HepG2 (cell line): ENCODE data around the gene TMEM220. TPM values are rescaled to one million over a fixed set of nuclear protein-coding genes. Genes with fewer than 3 reads are reported as not detected.
A peak's percentile ranks its signal among the peaks of the same experiment; 100 is the strongest.

ENCODE experiments used
- BCL6 ChIP-seq: IDR thresholded peaks from 2 replicates; pipeline ENCODE4 v1.6.1; 2016; ENCODE audit warnings: missing genetic modification reagents, missing compliant biosample characterization
- BORCS8-MEF2B ChIP-seq: sonication (generic); formaldehyde crosslinking; IDR thresholded peaks from 2 replicates; pipeline ENCODE4 v1.8.0; 2022; ENCODE audit warnings: mild to moderate bottlenecking, missing genetic modification reagents
- CC2D1A ChIP-seq: sonication (generic); formaldehyde crosslinking; IDR thresholded peaks from 2 replicates; pipeline ENCODE4 v1.8.1; 2023; ENCODE audit warnings: mild to moderate bottlenecking, missing genetic modification reagents
- CREB1 ChIP-seq, 2 experiments: fragments of 450-650 bp in 1 of 2; IDR thresholded peaks; 2 replicates each; pipeline ENCODE4 v1.6.1; 2016 to 2017; ENCODE audit warnings: control low read depth in 1 of 2, mild to moderate bottlenecking in 1 of 2, missing compliant biosample characterization in 1 of 2, missing genetic modification characterization in 1 of 2
- FOXJ3 ChIP-seq: sonication (generic); formaldehyde crosslinking; IDR thresholded peaks from 2 replicates; pipeline ENCODE4 v1.4.0; 2020; ENCODE audit warnings: missing genetic modification reagents, mild to moderate bottlenecking, borderline replicate concordance
- FOXK1 ChIP-seq: sonication (generic); formaldehyde crosslinking; IDR thresholded peaks from 2 replicates; pipeline ENCODE4 v1.4.0; 2020; ENCODE audit warnings: low read depth, missing genetic modification reagents, borderline replicate concordance
- GFI1 ChIP-seq: sonication (generic); formaldehyde crosslinking; IDR thresholded peaks from 2 replicates; pipeline ENCODE4 v1.5.0; 2020; ENCODE audit warnings: missing genetic modification reagents, mild to moderate bottlenecking, borderline replicate concordance
- HDAC2 ChIP-seq: sonication (generic); formaldehyde crosslinking; IDR thresholded peaks from 2 replicates; pipeline ENCODE4 v1.4.0; 2020; ENCODE audit warnings: missing genetic modification reagents
- LCORL ChIP-seq, 2 experiments: fragments of 450-650 bp in 1 of 2; sonication (generic) in 1 of 2; formaldehyde crosslinking in 1 of 2; IDR thresholded peaks; 2 replicates each; pipeline versions ENCODE4 v1.5.0 to v1.6.1; 2017 to 2020; ENCODE audit warnings: antibody characterized with exemption in 1 of 2, missing genetic modification reagents in 1 of 2
- MED1 ChIP-seq: sonication (generic); formaldehyde crosslinking; IDR thresholded peaks from 2 replicates; pipeline ENCODE4 v1.4.0; 2020; ENCODE audit warnings: missing genetic modification reagents
- MZF1 ChIP-seq: sonication (generic); formaldehyde crosslinking; IDR thresholded peaks from 2 replicates; pipeline ENCODE4 v1.8.1; 2023; ENCODE audit warnings: mild to moderate bottlenecking, missing genetic modification reagents, borderline replicate concordance
- NONO ChIP-seq, 2 experiments: fragments of 450-650 bp in 1 of 2; sonication (generic) in 1 of 2; formaldehyde crosslinking in 1 of 2; IDR thresholded peaks in 1 of 2; conservative IDR thresholded peaks in 1 of 2; 2 replicates each; pipeline versions ENCODE4 v1.6.1 to v1.8.0; 2017 to 2022; ENCODE audit warnings: mild to moderate bottlenecking in 1 of 2, missing genetic modification reagents in 1 of 2, moderate library complexity in 1 of 2
- NR2C2 ChIP-seq: sonication (generic); formaldehyde crosslinking; IDR thresholded peaks from 2 replicates; pipeline ENCODE4 v1.4.0; 2020; ENCODE audit warnings: missing genetic modification reagents, mild to moderate bottlenecking, moderate library complexity, borderline replicate concordance
- NR2F6 ChIP-seq, 2 experiments: IDR thresholded peaks; 2 replicates each; pipeline ENCODE4 v1.6.1; 2016; ENCODE audit warnings: antibody characterized with exemption in 1 of 2, mild to moderate bottlenecking in 1 of 2
- ONECUT2 ChIP-seq: sonication (generic); formaldehyde crosslinking; IDR thresholded peaks from 2 replicates; pipeline ENCODE4 v1.4.0; 2020; ENCODE audit warnings: missing genetic modification reagents
- PHF21A ChIP-seq: sonication (generic); formaldehyde crosslinking; IDR thresholded peaks from 2 replicates; pipeline ENCODE4 v1.5.0; 2020; ENCODE audit warnings: mild to moderate bottlenecking, missing genetic modification reagents
- PITX1 ChIP-seq: sonication (generic); formaldehyde crosslinking; IDR thresholded peaks from 2 replicates; pipeline ENCODE4 v1.5.1; 2020; ENCODE audit warnings: mild to moderate bottlenecking, missing genetic modification reagents
- RXRB ChIP-seq: IDR thresholded peaks from 2 replicates; pipeline ENCODE4 v1.6.1; 2016; ENCODE audit warnings: borderline replicate concordance, missing genetic modification reagents, missing compliant biosample characterization
- SAP130 ChIP-seq: IDR thresholded peaks from 2 replicates; pipeline ENCODE4 v1.6.1; 2016; ENCODE audit warnings: low read depth
- SOX6 ChIP-seq, 2 experiments: fragments of 450-650 bp in 1 of 2; sonication (generic) in 1 of 2; formaldehyde crosslinking in 1 of 2; IDR thresholded peaks; 2 replicates each; pipeline versions ENCODE4 v1.4.0 to v1.6.1; 2017 to 2020; ENCODE audit warnings: antibody characterized with exemption in 1 of 2, mild to moderate bottlenecking in 1 of 2, missing genetic modification reagents in 1 of 2
- TCF7 ChIP-seq: sonication (generic); IDR thresholded peaks from 2 replicates; pipeline ENCODE4 v1.6.1; 2016; ENCODE audit warnings: antibody characterized with exemption, low read depth
- TEAD3 ChIP-seq: optimal IDR thresholded peaks from 2 replicates; pipeline ENCODE3; 2016; ENCODE audit warnings: borderline replicate concordance
- ZNF292 ChIP-seq: sonication (generic); formaldehyde crosslinking; IDR thresholded peaks from 2 replicates; pipeline ENCODE4 v1.8.1; 2022; ENCODE audit warnings: mild to moderate bottlenecking, low read depth, missing genetic modification reagents, borderline replicate concordance
- ZNF331 ChIP-seq: sonication (generic); formaldehyde crosslinking; IDR thresholded peaks from 2 replicates; pipeline ENCODE4 v1.4.0; 2020; ENCODE audit warnings: missing genetic modification reagents
- ZNF501 ChIP-seq: sonication (generic); formaldehyde crosslinking; IDR thresholded peaks from 2 replicates; pipeline ENCODE4 v1.5.1; 2020; ENCODE audit warnings: mild to moderate bottlenecking, moderate library complexity, missing genetic modification reagents
- ZNF547 ChIP-seq: sonication (generic); formaldehyde crosslinking; IDR thresholded peaks from 2 replicates; pipeline ENCODE4 v1.5.1; 2020; ENCODE audit warnings: mild to moderate bottlenecking, missing genetic modification reagents
- ZSCAN31 ChIP-seq: sonication (generic); formaldehyde crosslinking; IDR thresholded peaks from 2 replicates; pipeline ENCODE4 v1.5.0; 2020; ENCODE audit warnings: low read depth, mild to moderate bottlenecking, missing genetic modification reagents
- polyA plus RNA-seq, 8 experiments: library from polyadenylated mRNA; depleted of rRNA in 3 of 8; stranded (reverse) in 7 of 8; unstranded in 1 of 8; fragments of >200 nt; fragmentation: Illumina TruSeq in 4 of 8; extraction: Trizol in 4 of 8; gene quantifications; 2 replicates each; pipeline versions ENCODE4 v1.2.1 to v1.2.3, GENCODE V29; 2011 to 2016; ENCODE audit warnings: low read depth in 4 of 8, missing spikeins in 1 of 8, mixed read lengths in 1 of 8; ENCODE audit not compliant: insufficient read depth in 1 of 8
- total RNA-seq, 5 experiments: library from RNA; depleted of rRNA; stranded (reverse); fragments of >200 nt; fragmentation: Illumina TruSeq; extraction: Trizol; gene quantifications; 2 replicates each; pipeline ENCODE4 v1.2.3, GENCODE V29; 2016; ENCODE audit warnings: low read depth in 1 of 5
- TF ChIP-seq, protein P1 (sequence below): sonication (generic); formaldehyde crosslinking; IDR thresholded peaks from 2 replicates; pipeline ENCODE4 v1.5.0; 2020; ENCODE audit warnings: mild to moderate bottlenecking, missing genetic modification reagents, borderline replicate concordance

Gene TMEM220
- total and polyA plus RNA-seq, 2 of the 13 experiments (the other 11 are each of a cell fraction or from before 2014, with no cell fraction given), result 1.3 to 2.2 TPM

DNA sequence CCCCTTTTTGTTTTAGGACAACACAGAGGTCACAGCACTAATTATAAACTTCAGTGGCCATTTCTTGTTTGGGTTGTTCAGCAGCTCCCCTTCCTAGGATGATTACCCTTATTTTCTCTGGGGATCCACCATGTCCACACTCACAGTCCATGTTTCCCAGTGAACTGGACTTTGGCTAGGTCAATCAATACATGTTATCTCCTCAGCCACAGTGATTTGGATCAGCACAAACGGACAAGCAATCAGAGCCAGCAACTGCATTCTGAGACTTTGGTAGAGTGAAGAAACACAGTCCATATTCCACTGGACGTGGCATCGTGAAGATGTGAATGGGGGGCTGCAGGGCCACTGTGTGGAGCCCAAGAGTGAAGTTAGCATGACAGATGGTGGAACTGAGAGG, 4.6 kb downstream of the TMEM220 start (continued):
- TF ChIP-seq CC2D1A (CRISPR knock-in tag), result no peak
- peak; percentile 68; the same call in 1 of the 2 replicates for TF ChIP-seq HDAC2 (CRISPR knock-in tag)
- peak; percentile 29; the same call in 1 of the 2 replicates for TF ChIP-seq BCL6
- TF ChIP-seq NR2C2 (CRISPR knock-in tag), result peak; percentile 34; the same call in 1 of the 2 replicates
- 0 out of 2 replicates have a peak, but pooled peaks have one; percentile 61 for TF ChIP-seq BORCS8-MEF2B (CRISPR knock-in tag)
- peak; percentile 25 for TF ChIP-seq TEAD3 (CRISPR knock-in tag)
- TF ChIP-seq, protein P1, sequence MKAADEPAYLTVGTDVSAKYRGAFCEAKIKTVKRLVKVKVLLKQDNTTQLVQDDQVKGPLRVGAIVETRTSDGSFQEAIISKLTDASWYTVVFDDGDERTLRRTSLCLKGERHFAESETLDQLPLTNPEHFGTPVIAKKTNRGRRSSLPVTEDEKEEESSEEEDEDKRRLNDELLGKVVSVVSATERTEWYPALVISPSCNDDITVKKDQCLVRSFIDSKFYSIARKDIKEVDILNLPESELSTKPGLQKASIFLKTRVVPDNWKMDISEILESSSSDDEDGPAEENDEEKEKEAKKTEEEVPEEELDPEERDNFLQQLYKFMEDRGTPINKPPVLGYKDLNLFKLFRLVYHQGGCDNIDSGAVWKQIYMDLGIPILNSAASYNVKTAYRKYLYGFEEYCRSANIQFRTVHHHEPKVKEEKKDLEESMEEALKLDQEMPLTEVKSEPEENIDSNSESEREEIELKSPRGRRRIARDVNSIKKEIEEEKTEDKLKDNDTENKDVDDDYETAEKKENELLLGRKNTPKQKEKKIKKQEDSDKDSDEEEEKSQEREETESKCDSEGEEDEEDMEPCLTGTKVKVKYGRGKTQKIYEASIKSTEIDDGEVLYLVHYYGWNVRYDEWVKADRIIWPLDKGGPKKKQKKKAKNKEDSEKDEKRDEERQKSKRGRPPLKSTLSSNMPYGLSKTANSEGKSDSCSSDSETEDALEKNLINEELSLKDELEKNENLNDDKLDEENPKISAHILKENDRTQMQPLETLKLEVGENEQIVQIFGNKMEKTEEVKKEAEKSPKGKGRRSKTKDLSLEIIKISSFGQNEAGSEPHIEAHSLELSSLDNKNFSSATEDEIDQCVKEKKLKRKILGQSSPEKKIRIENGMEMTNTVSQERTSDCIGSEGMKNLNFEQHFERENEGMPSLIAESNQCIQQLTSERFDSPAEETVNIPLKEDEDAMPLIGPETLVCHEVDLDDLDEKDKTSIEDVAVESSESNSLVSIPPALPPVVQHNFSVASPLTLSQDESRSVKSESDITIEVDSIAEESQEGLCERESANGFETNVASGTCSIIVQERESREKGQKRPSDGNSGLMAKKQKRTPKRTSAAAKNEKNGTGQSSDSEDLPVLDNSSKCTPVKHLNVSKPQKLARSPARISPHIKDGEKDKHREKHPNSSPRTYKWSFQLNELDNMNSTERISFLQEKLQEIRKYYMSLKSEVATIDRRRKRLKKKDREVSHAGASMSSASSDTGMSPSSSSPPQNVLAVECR (CRISPR knock-in tag), result no peak; the same call in 1 of the 2 replicates
- TF ChIP-seq SOX6 (IDR thresholded peaks at IDR 0.05), result no peak
- peak; percentile 63 for TF ChIP-seq SOX6 (CRISPR knock-in tag; IDR thresholded peaks at IDR 0.05)
- 0 out of 2 replicates have a peak, but pooled peaks have one; percentile 32 for TF ChIP-seq ZNF501 (CRISPR knock-in tag)
- peak; percentile 21; the same call in 1 of the 2 replicates for TF ChIP-seq ZNF331 (CRISPR knock-in tag)
- TF ChIP-seq ZSCAN31 (CRISPR knock-in tag), result no peak
- TF ChIP-seq NR2F6 (IDR thresholded peaks at IDR 0.05), result no peak
- 0 out of 2 replicates have a peak, but pooled peaks have one; percentile 29 for TF ChIP-seq NR2F6 (CRISPR knock-in tag; IDR thresholded peaks at IDR 0.05)
- TF ChIP-seq FOXJ3 (CRISPR knock-in tag), result 0 out of 2 replicates have a peak, but pooled peaks have one; percentile 27
- TF ChIP-seq MED1 (CRISPR knock-in tag), result 0 out of 2 replicates have a peak, but pooled peaks have one; percentile 15
- TF ChIP-seq PHF21A, result peak; percentile 58
- peak; percentile 50 for TF ChIP-seq RXRB (CRISPR knock-in tag)
- no peak for TF ChIP-seq ZNF547 (CRISPR knock-in tag)
- TF ChIP-seq FOXK1, result peak; percentile 30; the same call in 1 of the 2 replicates
- peak; percentile 66 for TF ChIP-seq PITX1 (CRISPR knock-in tag)
- no peak for TF ChIP-seq CREB1 (IDR thresholded peaks at IDR 0.05)
- peak; percentile 19; the same call in 1 of the 2 replicates for TF ChIP-seq CREB1 (CRISPR knock-in tag; IDR thresholded peaks at IDR 0.05)
- no peak for TF ChIP-seq TCF7
- no peak for TF ChIP-seq MZF1 (CRISPR knock-in tag)
- peak; percentile 93 for TF ChIP-seq ONECUT2
- no peak for TF ChIP-seq NONO (IDR thresholded peaks at IDR 0.05)
- TF ChIP-seq NONO (CRISPR knock-in tag; conservative IDR thresholded peaks at IDR 0.05), result no peak
- no peak for TF ChIP-seq LCORL (IDR thresholded peaks at IDR 0.05)
- peak; percentile 71 for TF ChIP-seq LCORL (CRISPR knock-in tag; IDR thresholded peaks at IDR 0.05)
- TF ChIP-seq ZNF292, result peak; percentile 81; the same call in 1 of the 2 replicates
- TF ChIP-seq GFI1 (CRISPR knock-in tag), result peak; percentile 95
- TF ChIP-seq SAP130 (CRISPR knock-in tag), result 0 out of 2 replicates have a peak, but pooled peaks have one; percentile 18
